Measurements from ENCODE around the gene ZSCAN23. TPM values are rescaled to one million over a fixed set of nuclear protein-coding genes. Genes with fewer than 3 reads are reported as not detected.
"Not testable (repeated sequence)": the region's sequence is repeated elsewhere in the genome, so short reads cannot be mapped to it uniquely, and the experiment has no call there.

ZSCAN23 gene
- total and polyA plus RNA-seq, 10 donors, result 0.14 to 4.6 (median 2.4) TPM; not detected in 1

DNA sequence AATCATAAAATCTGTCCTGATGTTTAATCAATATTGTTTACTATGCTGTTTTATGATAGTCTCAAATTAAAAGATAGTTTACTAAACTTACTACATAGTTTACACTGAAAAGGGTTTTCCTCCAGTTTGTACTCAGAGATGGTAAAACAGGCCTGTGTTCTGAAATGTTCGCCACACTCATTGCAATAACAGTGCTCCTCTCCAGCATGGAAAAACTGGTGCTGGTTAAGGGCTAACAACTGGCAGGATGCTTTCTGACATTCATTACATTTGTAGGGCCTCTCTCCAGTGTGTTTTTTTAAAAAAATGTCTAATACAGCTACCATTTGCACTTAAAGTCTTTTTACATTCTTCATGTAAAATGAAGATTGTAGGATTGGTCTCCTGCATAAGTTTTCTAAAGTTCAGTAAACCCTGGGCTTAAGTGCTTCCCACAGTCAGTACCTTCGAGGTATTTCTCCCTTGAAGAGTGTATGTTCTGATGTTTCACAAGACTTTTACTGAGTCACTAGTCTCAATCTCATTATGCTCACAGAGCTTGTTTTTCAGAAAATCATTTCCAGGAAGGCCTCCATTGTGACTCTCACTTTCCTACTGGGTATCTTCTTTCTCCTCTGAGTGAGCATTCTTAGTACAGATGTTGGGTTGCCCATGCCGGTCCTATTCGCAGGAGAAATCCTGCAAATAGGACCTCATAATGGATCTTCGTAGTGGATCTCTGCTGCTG is 35.1 kb downstream of the ZSCAN23 start:
- H3K9me3 ChIP-seq, result peaks cover 0 to 4% (median 0%) of the 10 kb centered on the region in 8 donors
- no peak overlapping the region for H3K4me3 ChIP-seq
- intact Hi-C loops (cut with DNase I; ENCODE audit: low total_unique reads), result no loop called here

DNA sequence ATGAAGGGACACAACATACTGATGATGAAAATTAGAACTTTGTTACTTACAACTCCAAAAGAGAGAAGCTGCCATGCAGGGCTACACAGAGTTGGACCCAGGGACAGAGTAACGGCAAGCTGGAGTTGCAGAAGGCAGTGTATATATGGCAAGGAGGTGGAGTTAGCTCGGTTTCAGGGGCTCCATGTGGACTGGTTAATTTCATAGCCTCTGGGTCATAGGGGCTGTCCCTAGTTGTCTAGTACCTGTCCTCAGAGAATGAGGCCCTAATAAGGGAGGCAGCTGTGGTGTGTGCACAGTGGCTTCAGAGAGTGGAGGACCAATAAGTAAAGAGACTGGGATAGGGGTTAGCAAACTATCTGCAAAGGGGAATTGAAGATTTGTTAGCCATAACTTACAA is 35.9 kb downstream of the ZSCAN23 start:
- H3K4me1 ChIP-seq, result no peaks in the 10 kb centered on the region
- 40 to 62% (median 60%) methylated on average over 2 of the region's 2 CpGs for WGBS, 5 donors
- no peak for TF ChIP-seq POLR2AphosphoS5 (IDR thresholded peaks at IDR 0.05)
- TF ChIP-seq POLR2A (IDR thresholded peaks at IDR 0.05), result no peak
- TF ChIP-seq, protein P1, sequence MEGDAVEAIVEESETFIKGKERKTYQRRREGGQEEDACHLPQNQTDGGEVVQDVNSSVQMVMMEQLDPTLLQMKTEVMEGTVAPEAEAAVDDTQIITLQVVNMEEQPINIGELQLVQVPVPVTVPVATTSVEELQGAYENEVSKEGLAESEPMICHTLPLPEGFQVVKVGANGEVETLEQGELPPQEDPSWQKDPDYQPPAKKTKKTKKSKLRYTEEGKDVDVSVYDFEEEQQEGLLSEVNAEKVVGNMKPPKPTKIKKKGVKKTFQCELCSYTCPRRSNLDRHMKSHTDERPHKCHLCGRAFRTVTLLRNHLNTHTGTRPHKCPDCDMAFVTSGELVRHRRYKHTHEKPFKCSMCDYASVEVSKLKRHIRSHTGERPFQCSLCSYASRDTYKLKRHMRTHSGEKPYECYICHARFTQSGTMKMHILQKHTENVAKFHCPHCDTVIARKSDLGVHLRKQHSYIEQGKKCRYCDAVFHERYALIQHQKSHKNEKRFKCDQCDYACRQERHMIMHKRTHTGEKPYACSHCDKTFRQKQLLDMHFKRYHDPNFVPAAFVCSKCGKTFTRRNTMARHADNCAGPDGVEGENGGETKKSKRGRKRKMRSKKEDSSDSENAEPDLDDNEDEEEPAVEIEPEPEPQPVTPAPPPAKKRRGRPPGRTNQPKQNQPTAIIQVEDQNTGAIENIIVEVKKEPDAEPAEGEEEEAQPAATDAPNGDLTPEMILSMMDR (IDR thresholded peaks at IDR 0.05 in 8 of 11, conservative IDR thresholded peaks at IDR 0.05 in 3 of 11), result no peak
- H3K4me3 ChIP-seq, result no peak overlapping the region
- no peak overlapping the region for H3K27ac ChIP-seq
- intact Hi-C loops (cut with DNase I; ENCODE audit: low total_unique reads), result no loop called here
- peaks cover 0 to 4% (median 0%) of the 10 kb centered on the region in 8 donors for H3K9me3 ChIP-seq
- H3K36me3 ChIP-seq, result no peaks in the 10 kb centered on the region
- H3K27me3 ChIP-seq (replicated peaks in 1 of 7), result peaks cover 0 to 52% (median 0%) of the 10 kb centered on the region in 7 donors
- DNase-seq, result no peak

More for the DNA sequence above, 35.1 kb downstream of the ZSCAN23 start:
- Histone ChIP-seq H3K36me3 (no peaks in the 10 kb centered on the region), H3K27me3 (replicated peaks in 1 of 7) (peaks cover 0 to 46% (median 0%) of the 10 kb centered on the region in 7 donors), H3K27ac (no peak overlapping the region), H3K4me1 (no peaks in the 10 kb centered on the region)
- 86 to 93% (median 88%) methylated on average over 5 of the region's 5 CpGs for WGBS, 5 donors
- TF ChIP-seq POLR2AphosphoS5 (IDR thresholded peaks at IDR 0.05), result no peak
- TF ChIP-seq, protein P1 (IDR thresholded peaks at IDR 0.05 in 8 of 11, conservative IDR thresholded peaks at IDR 0.05 in 3 of 11), result no peak
- no peak for TF ChIP-seq POLR2A (IDR thresholded peaks at IDR 0.05)
- DNase-seq, result no peak

DNA sequence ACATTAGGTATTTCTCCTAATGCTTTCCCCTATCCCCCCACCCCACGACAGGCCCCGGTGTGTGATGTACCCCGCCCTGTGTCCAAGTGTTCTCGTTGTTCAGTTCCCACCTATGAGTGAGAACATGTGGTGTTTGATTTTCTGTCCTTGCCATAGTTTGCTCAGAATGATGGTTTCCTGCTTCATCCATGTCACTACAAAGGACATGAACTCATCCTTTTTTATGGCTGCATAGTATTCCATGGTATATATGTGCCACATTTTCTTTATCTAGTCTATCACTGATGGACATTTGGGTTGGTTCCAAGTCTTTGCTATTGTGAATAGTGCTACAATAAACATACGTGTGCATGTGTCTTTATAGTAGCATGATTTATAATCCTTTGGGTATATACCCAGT is 39.4 kb downstream of the ZSCAN23 start:
- H3K9me3 ChIP-seq; intact Hi-C loops (cut with DNase I; ENCODE audit: low total_unique reads); H3K36me3 ChIP-seq; H3K4me1 ChIP-seq; H3K4me3 ChIP-seq; H3K27ac ChIP-seq; DNase-seq: not testable (repeated sequence)
- WGBS, 5 donors, result 83 to 94% (median 90%) methylated on average over 4 to 5 of the region's 5 CpGs
- H3K27me3 ChIP-seq (replicated peaks in 1 of 7), result peaks cover 0 to 30% (median 0%) of the 10 kb centered on the region in 7 donors

DNA sequence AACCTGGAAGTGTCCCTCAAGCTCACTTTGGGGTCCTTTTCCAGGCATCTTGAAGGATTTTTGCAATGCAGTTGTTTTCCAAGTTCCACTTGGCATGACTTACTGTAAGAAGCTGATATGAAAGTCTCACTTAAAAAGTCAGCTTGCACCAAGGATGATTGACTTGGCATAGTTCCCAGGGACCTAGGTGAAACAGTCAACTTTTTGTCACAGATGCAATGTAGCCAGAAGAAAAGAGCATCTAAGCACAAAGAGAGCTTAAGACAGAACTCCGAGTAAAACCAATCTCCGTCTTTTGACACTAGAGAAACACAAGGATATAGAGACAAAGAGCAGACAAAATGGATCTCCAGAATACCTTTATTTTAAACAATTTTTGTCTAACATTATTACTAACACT is 41.1 kb downstream of the ZSCAN23 start:
- Histone ChIP-seq H3K9me3 (peaks cover 0 to 3% (median 0%) of the 10 kb centered on the region in 8 donors), H3K4me1 (peaks cover 8 to 22% (median 19%) of the 10 kb centered on the region in 6 donors), H3K36me3 (peaks cover 0 to 10% (median 2%) of the 10 kb centered on the region in 6 donors), H3K27ac (no peak overlapping the region), H3K4me3 (no peak overlapping the region), H3K27me3 (replicated peaks in 1 of 7) (peaks cover 0 to 25% (median 0%) of the 10 kb centered on the region in 7 donors)
- 61 to 94% (median 90%) methylated on average over 2 of the region's 2 CpGs for WGBS, 5 donors
- DNase-seq, result no peak
- no peak for TF ChIP-seq POLR2A (IDR thresholded peaks at IDR 0.05)
- no peak for TF ChIP-seq POLR2AphosphoS5 (IDR thresholded peaks at IDR 0.05)
- TF ChIP-seq, protein P1 (IDR thresholded peaks at IDR 0.05 in 8 of 11, conservative IDR thresholded peaks at IDR 0.05 in 3 of 11), result no peak
- intact Hi-C loops (cut with DNase I; ENCODE audit: low total_unique reads), result no loop called here
